ENCODE measurements around the gene SELENOS.
A peak's percentile ranks its signal among the peaks of the same experiment; 100 is the strongest.

Gene SELENOS

DNA sequence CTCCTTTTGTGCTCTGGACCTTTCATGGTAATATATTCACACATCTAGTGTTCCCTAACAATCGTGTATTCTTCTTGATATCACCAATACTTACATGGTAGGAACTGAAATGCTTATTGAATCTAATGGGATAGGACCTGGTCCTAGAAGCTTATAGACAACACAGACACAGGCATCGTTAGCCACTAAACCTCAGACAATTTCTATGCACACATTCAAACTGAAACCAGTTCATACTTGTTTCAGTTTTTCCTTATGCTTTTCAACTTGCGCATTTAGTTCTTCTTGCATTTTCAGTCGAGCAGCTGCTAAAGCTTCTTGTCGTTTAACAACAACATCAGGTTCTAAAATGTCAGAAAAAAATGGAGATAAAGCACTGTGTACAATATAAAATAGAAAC is 2.3 kb downstream of the SELENOS start:
- Histone ChIP-seq H3K27ac (ENCODE audit: poor library complexity, severe bottlenecking) (no peak overlapping the region), H3K4me1 (ENCODE audit: insufficient read depth, poor library complexity, severe bottlenecking) (peaks cover 5% of the 10 kb centered on the region), H3K36me3 (ENCODE audit: low read depth) (peaks cover 63% of the 10 kb centered on the region), H3K9me3 (ENCODE audit: severe bottlenecking) (no peaks in the 10 kb centered on the region), H3K4me3 (ENCODE audit: severe bottlenecking) (no peak overlapping the region), H3K27me3 (ENCODE audit: insufficient read depth, poor library complexity, severe bottlenecking) (no peaks in the 10 kb centered on the region)
- DNase-seq (ENCODE audit: low spot score) (no peak), ATAC-seq (ENCODE audit: low read depth) (no peak)
- TF ChIP-seq, protein P1, sequence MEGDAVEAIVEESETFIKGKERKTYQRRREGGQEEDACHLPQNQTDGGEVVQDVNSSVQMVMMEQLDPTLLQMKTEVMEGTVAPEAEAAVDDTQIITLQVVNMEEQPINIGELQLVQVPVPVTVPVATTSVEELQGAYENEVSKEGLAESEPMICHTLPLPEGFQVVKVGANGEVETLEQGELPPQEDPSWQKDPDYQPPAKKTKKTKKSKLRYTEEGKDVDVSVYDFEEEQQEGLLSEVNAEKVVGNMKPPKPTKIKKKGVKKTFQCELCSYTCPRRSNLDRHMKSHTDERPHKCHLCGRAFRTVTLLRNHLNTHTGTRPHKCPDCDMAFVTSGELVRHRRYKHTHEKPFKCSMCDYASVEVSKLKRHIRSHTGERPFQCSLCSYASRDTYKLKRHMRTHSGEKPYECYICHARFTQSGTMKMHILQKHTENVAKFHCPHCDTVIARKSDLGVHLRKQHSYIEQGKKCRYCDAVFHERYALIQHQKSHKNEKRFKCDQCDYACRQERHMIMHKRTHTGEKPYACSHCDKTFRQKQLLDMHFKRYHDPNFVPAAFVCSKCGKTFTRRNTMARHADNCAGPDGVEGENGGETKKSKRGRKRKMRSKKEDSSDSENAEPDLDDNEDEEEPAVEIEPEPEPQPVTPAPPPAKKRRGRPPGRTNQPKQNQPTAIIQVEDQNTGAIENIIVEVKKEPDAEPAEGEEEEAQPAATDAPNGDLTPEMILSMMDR (IDR thresholded peaks at IDR 0.05; ENCODE audit: poor library complexity, severe bottlenecking), result no peak

DNA sequence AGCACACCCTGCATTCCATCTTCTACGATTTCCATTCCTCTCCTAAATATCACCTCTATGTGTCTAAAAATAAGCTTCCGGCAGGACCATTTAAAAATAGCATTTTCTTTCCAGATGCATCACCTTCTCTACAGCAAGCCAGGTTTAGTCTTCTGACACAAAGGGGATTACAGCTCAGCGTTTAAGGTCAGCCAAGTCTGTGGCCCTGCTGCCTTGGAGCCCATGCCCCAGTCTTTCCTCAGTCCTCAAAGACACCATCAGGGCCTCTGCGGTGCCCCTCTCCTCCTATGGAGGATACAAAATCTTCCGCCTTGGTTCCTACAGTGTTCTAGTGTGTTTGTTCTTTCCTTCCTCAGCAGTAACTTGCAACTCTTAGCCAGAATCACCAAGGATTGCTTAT is 3.8 kb downstream of the SELENOS start:
- H3K9me3 ChIP-seq (ENCODE audit: severe bottlenecking), result no peaks in the 10 kb centered on the region
- no peak for ATAC-seq (ENCODE audit: low read depth)
- no peaks in the 10 kb centered on the region for H3K27me3 ChIP-seq (ENCODE audit: insufficient read depth, poor library complexity, severe bottlenecking)
- TF ChIP-seq, protein P1 (IDR thresholded peaks at IDR 0.05; ENCODE audit: poor library complexity, severe bottlenecking), result no peak
- peaks cover 60% of the 10 kb centered on the region for H3K36me3 ChIP-seq (ENCODE audit: low read depth)
- peak; percentile 23 for DNase-seq (ENCODE audit: low spot score)
- H3K4me3 ChIP-seq (ENCODE audit: severe bottlenecking), result no peak overlapping the region
- H3K4me1 ChIP-seq (ENCODE audit: insufficient read depth, poor library complexity, severe bottlenecking), result peaks cover 5% of the 10 kb centered on the region
- H3K27ac ChIP-seq (ENCODE audit: poor library complexity, severe bottlenecking), result no peak overlapping the region

DNA sequence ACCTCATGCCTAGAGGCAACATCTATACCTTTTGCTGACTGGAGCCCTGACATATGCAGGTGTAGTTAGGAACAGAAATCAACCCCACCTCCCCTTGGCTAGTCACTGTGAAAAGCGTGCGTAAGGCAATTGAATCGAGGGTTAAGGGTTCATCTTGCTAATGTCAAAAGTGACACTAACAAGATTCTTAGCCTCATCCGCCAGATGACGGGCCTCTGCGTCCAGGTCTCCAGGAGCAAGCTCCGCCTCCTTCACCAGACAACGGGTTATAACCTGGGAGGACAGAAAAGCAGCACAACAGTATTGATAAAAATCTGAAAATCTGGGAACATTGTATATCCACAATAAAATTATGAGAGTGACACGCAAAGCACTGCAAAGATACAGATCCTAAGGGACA is 4.7 kb downstream of the SELENOS start:
- TF ChIP-seq, protein P1 (IDR thresholded peaks at IDR 0.05; ENCODE audit: poor library complexity, severe bottlenecking), result no peak
- Histone ChIP-seq H3K4me3 (ENCODE audit: severe bottlenecking) (no peak overlapping the region), H3K4me1 (ENCODE audit: insufficient read depth, poor library complexity, severe bottlenecking) (no peaks in the 10 kb centered on the region), H3K27me3 (ENCODE audit: insufficient read depth, poor library complexity, severe bottlenecking) (no peaks in the 10 kb centered on the region), H3K9me3 (ENCODE audit: severe bottlenecking) (no peaks in the 10 kb centered on the region), H3K36me3 (ENCODE audit: low read depth) (peaks cover 60% of the 10 kb centered on the region), H3K27ac (ENCODE audit: poor library complexity, severe bottlenecking) (no peak overlapping the region)
- DNase-seq (ENCODE audit: low spot score), result no peak
- ATAC-seq (ENCODE audit: low read depth), result no peak

DNA sequence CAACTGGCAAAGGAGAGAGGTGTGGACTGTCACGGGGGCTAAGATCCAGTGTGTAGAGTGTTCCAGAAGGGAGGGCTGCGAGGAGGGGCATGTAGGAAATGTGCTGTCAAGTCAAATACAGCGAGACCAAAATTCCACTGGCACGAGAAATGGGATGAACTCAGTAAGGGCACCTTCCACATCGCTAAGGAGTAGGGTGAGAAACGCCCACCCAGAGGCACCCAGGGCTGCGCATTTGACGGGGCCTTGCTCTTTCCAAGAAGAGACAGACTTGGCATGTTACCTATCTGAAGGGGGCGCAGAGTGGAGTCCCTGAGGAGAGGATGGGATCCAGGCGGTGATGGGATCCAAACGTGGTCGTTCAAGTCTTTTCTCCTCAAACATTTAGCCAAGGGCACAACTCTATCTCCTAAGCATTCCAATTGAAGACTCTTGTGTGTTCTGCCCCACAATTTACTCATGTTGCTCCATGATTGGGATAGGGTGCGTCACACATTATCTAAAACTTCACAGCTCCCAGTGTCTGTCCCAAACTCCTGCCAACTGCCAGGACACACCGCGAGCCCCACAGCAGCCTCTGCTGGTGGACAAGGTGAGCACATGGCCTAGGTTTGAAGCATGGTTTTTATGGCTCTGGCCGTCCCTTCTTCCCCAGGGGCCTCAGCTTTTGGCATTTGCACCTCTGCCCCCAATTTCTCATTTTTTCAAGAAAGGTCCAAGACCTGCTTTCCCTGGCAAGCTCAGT is 7.6 kb downstream of the SELENOS start:
- no peaks in the 10 kb centered on the region for H3K27me3 ChIP-seq (ENCODE audit: insufficient read depth, poor library complexity, severe bottlenecking)
- no peak overlapping the region for H3K27ac ChIP-seq (ENCODE audit: poor library complexity, severe bottlenecking)
- no peaks in the 10 kb centered on the region for H3K4me1 ChIP-seq (ENCODE audit: insufficient read depth, poor library complexity, severe bottlenecking)
- DNase-seq (ENCODE audit: low spot score) (no peak), ATAC-seq (ENCODE audit: low read depth) (peak; percentile 34; the same call in 2 of the 3 replicates)
- peaks cover 49% of the 10 kb centered on the region for H3K36me3 ChIP-seq (ENCODE audit: low read depth)
- TF ChIP-seq, protein P1 (IDR thresholded peaks at IDR 0.05; ENCODE audit: poor library complexity, severe bottlenecking), result peak; percentile 62
- H3K4me3 ChIP-seq (ENCODE audit: severe bottlenecking), result no peak overlapping the region
- H3K9me3 ChIP-seq (ENCODE audit: severe bottlenecking), result no peaks in the 10 kb centered on the region

Data from RWPE2 (cell line).